H1 (cell line): ENCODE measurements around the gene HTRA1. TPM values are rescaled to one million over a fixed set of nuclear protein-coding genes. Genes with fewer than 3 reads are reported as not detected.

ENCODE experiments used
- CTCF ChIA-PET: fragments of 300-600 bp; sonication (Branson Sonifier 250); formaldehyde crosslinking; loops from one replicate; lab custom pipeline; 2021; ENCODE audit not compliant: partially characterized antibody; lab: Charles Lee
- POLR2A ChIA-PET: fragments of 300-600 bp; sonication (Branson Sonifier 250); formaldehyde crosslinking; loops from one replicate; lab custom pipeline; 2021; ENCODE audit warnings: inconsistent platforms; ENCODE audit not compliant: partially characterized antibody; lab: Charles Lee
- DNase-seq, 2 experiments: peaks; one replicate each; pipeline versions ENCODE4 v3.0.0 to v3.0.0-alpha.2; 2010 to 2022; ENCODE audit warnings: low spot score in 2 of 2, low read depth in 1 of 2, mixed read lengths in 1 of 2
- FAIRE-seq: peaks from 2 replicates; lab custom pipeline; 2011; peaks lifted over from hg19 to GRCh38; lab: Jason Lieb, UNC
- H2AFZ ChIP-seq: 2 replicates; pipeline ENCODE4 v1.8.1; 2012; ENCODE audit warnings: low read length, inconsistent platforms
- H2AK5ac ChIP-seq: 2 replicates; pipeline ENCODE4 v1.6.1; 2013; ENCODE audit warnings: low read depth, low read length
- H2BK120ac ChIP-seq: replicated peaks from 2 replicates; pipeline ENCODE3; 2013; ENCODE audit warnings: low read depth, low read length, inconsistent platforms
- H2BK12ac ChIP-seq: 2 replicates; pipeline ENCODE4 v1.6.1; 2013; ENCODE audit warnings: low read depth, low read length
- H2BK15ac ChIP-seq: 2 replicates; pipeline ENCODE4 v1.6.1; 2013; ENCODE audit warnings: low read length
- H2BK20ac ChIP-seq: 2 replicates; pipeline ENCODE4 v1.6.1; 2013; ENCODE audit warnings: low read length
- H2BK5ac ChIP-seq: 2 replicates; pipeline ENCODE4 v1.6.1; 2013; ENCODE audit warnings: low read depth, low read length
- H3K14ac ChIP-seq: 2 replicates; pipeline ENCODE4 v1.6.1; 2013; ENCODE audit warnings: inconsistent platforms; ENCODE audit not compliant: insufficient read length
- H3K18ac ChIP-seq: 2 replicates; pipeline ENCODE4 v1.6.1; 2013; ENCODE audit warnings: low read length; ENCODE audit errors: extremely low read depth
- H3K23ac ChIP-seq: 2 replicates; pipeline ENCODE4 v1.6.1; 2013; ENCODE audit warnings: inconsistent platforms; ENCODE audit not compliant: insufficient read length
- H3K23me2 ChIP-seq: 2 replicates; pipeline ENCODE4 v1.6.1; 2013; ENCODE audit warnings: low read depth, low read length
- H3K27ac ChIP-seq: 2 replicates; pipeline ENCODE4 v1.6.1; 2011; ENCODE audit warnings: low read depth, low read length, inconsistent platforms
- H3K27me3 ChIP-seq, 4 experiments: replicated peaks in 1 of 4; 1 replicate in 1 of 4; 2 replicates in 3 of 4; pipeline versions ENCODE4 v1.6.1 to v1.8.1; 2011 to 2013; ENCODE audit warnings: low read length in 3 of 4, mild to moderate bottlenecking in 3 of 4, inconsistent platforms in 2 of 4, mixed read lengths in 2 of 4, moderate library complexity in 1 of 4; ENCODE audit not compliant: control insufficient read depth in 3 of 4, insufficient read depth in 3 of 4; ENCODE audit errors: extremely low read depth in 1 of 4
- H3K36me3 ChIP-seq, 4 experiments: 2 replicates each; pipeline versions ENCODE4 v1.6.1 to v1.8.1; 2011 to 2013; ENCODE audit warnings: mild to moderate bottlenecking in 4 of 4, low read length in 3 of 4, moderate library complexity in 2 of 4, control low read depth in 1 of 4, inconsistent platforms in 1 of 4; ENCODE audit not compliant: insufficient read depth in 4 of 4, control insufficient read depth in 2 of 4
- H3K4ac ChIP-seq: replicated peaks from 2 replicates; pipeline ENCODE3; 2013; ENCODE audit warnings: low read length, low read depth, mixed read lengths, inconsistent platforms; ENCODE audit not compliant: insufficient read length
- H3K4me1 ChIP-seq, 4 experiments: replicated peaks in 1 of 4; 1 replicate in 1 of 4; 2 replicates in 3 of 4; pipeline versions ENCODE4 v1.6.1 to v1.8.1; 2011 to 2013; ENCODE audit warnings: low read length in 3 of 4, inconsistent platforms in 2 of 4, mixed read lengths in 1 of 4; ENCODE audit not compliant: insufficient read depth in 4 of 4, control insufficient read depth in 3 of 4
- H3K4me2 ChIP-seq, 2 experiments: 2 replicates each; pipeline versions ENCODE4 v1.6.1 to v1.8.1; 2011 to 2013; ENCODE audit warnings: low read depth in 2 of 2, low read length in 2 of 2, control low read depth in 1 of 2, inconsistent platforms in 1 of 2, mild to moderate bottlenecking in 1 of 2; ENCODE audit not compliant: insufficient read depth in 1 of 2
- H3K4me3 ChIP-seq, 4 experiments: fragments of 200-600, 300-600 bp in 1 of 4; sonication (generic), shearing (Covaris generic), sonication (Bioruptor Twin) in 1 of 4; 2 replicates each; pipeline versions ENCODE4 v1.5.1 to v1.8.1; 2011 to 2016; ENCODE audit warnings: low read length in 4 of 4, low read depth in 3 of 4, control low read depth in 2 of 4, inconsistent platforms in 2 of 4, mild to moderate bottlenecking in 2 of 4, mixed read lengths in 1 of 4, moderate library complexity in 1 of 4; ENCODE audit not compliant: insufficient read depth in 2 of 4; ENCODE audit errors: extremely low read depth in 1 of 4
- H3K56ac ChIP-seq: replicated peaks from 2 replicates; pipeline ENCODE3; 2013; ENCODE audit warnings: low read depth, mild to moderate bottlenecking, mixed read lengths, low read length, inconsistent platforms; ENCODE audit not compliant: insufficient read length
- H3K79me1 ChIP-seq: 2 replicates; pipeline ENCODE4 v1.6.1; 2013; ENCODE audit warnings: low read depth, low read length, control low read depth
- H3K79me2 ChIP-seq, 2 experiments: 2 replicates each; pipeline versions ENCODE4 v1.6.1 to v1.8.1; 2012 to 2013; ENCODE audit warnings: low read length in 2 of 2, mild to moderate bottlenecking in 2 of 2, inconsistent platforms in 1 of 2; ENCODE audit not compliant: insufficient read depth in 2 of 2, control insufficient read depth in 1 of 2
- H3K9ac ChIP-seq, 4 experiments: replicated peaks in 1 of 4; 1 replicate in 1 of 4; 2 replicates in 3 of 4; pipeline versions ENCODE4 v1.6.1 to v1.8.1; 2011 to 2013; ENCODE audit warnings: low read depth in 3 of 4, low read length in 3 of 4, control low read depth in 2 of 4, mild to moderate bottlenecking in 2 of 4, moderate library complexity in 2 of 4, inconsistent platforms in 1 of 4; ENCODE audit errors: extremely low read depth in 1 of 4
- H3K9me3 ChIP-seq, 2 experiments: 2 replicates each; pipeline versions ENCODE4 v1.6.1 to v1.8.1; 2012 to 2013; ENCODE audit warnings: mild to moderate bottlenecking in 2 of 2, moderate library complexity in 2 of 2, control low read depth in 1 of 2, inconsistent platforms in 1 of 2, low read depth in 1 of 2, low read length in 1 of 2, mixed read lengths in 1 of 2; ENCODE audit not compliant: insufficient read depth in 2 of 2
- H4K20me1 ChIP-seq, 2 experiments: replicated peaks in 1 of 2; 2 replicates each; pipeline versions ENCODE3 to v1.8.1; 2011 to 2013; ENCODE audit warnings: inconsistent platforms in 2 of 2, low read length in 2 of 2, mild to moderate bottlenecking in 1 of 2; ENCODE audit not compliant: insufficient read depth in 2 of 2, control insufficient read depth in 1 of 2
- H4K5ac ChIP-seq: 2 replicates; pipeline ENCODE4 v1.6.1; 2013; ENCODE audit warnings: low read length, low read depth, mixed read lengths, inconsistent platforms; ENCODE audit not compliant: insufficient read length
- H4K8ac ChIP-seq: 2 replicates; pipeline ENCODE4 v1.8.0; 2013; ENCODE audit warnings: mild to moderate bottlenecking, moderate library complexity, low read length, inconsistent platforms; ENCODE audit not compliant: insufficient read depth; ENCODE audit errors: extremely low read depth
- H4K91ac ChIP-seq: replicated peaks from 2 replicates; pipeline ENCODE3; 2013; ENCODE audit warnings: low read length, mixed read lengths, inconsistent platforms; ENCODE audit not compliant: insufficient read length
- ATF2 ChIP-seq: IDR thresholded peaks from 2 replicates; pipeline ENCODE4 v1.6.1; 2012; ENCODE audit warnings: low read length, inconsistent platforms
- BACH1 ChIP-seq: IDR thresholded peaks from 2 replicates; pipeline ENCODE4 v1.6.1; 2012; ENCODE audit warnings: low read length, improper control_type of control experiment
- CTCF ChIP-seq, 3 experiments: IDR thresholded peaks; 1 replicate in 2 of 3; 2 replicates in 1 of 3; pipeline versions ENCODE4 v1.5.1 to v1.6.1; 2011; ENCODE audit warnings: low read length in 3 of 3, mild to moderate bottlenecking in 3 of 3, inconsistent platforms in 2 of 3, low read depth in 1 of 3, moderate library complexity in 1 of 3; ENCODE audit not compliant: insufficient read depth in 1 of 3; ENCODE audit errors: control extremely low read depth in 1 of 3
- EP300 ChIP-seq, 2 experiments: IDR thresholded peaks; 1 replicate in 1 of 2; 2 replicates in 1 of 2; pipeline ENCODE4 v1.6.1; 2011 to 2012; ENCODE audit warnings: low read depth in 2 of 2, low read length in 2 of 2, mild to moderate bottlenecking in 2 of 2, borderline replicate concordance in 1 of 2, inconsistent platforms in 1 of 2, moderate library complexity in 1 of 2
- GABPA ChIP-seq: IDR thresholded peaks from 2 replicates; pipeline ENCODE4 v1.6.1; 2011; ENCODE audit warnings: mild to moderate bottlenecking, low read length, moderate library complexity, borderline replicate concordance; ENCODE audit not compliant: insufficient read depth
- KDM1A ChIP-seq: fragments of 200-600, 300-600 bp; sonication (generic); IDR thresholded peaks from 2 replicates; pipeline ENCODE4 v1.7.1; 2016; ENCODE audit warnings: mild to moderate bottlenecking, low read length, borderline replicate concordance
- PHF8 ChIP-seq: fragments of 200-600 bp; sonication (generic); conservative IDR thresholded peaks from 2 replicates; pipeline ENCODE4 v1.7.1; 2012; ENCODE audit warnings: low read depth, mild to moderate bottlenecking, inconsistent platforms, low read length, moderate library complexity
- TAF7 ChIP-seq: optimal IDR thresholded peaks from 2 replicates; pipeline ENCODE3; 2011; ENCODE audit warnings: low read depth, mild to moderate bottlenecking, inconsistent platforms, low read length, moderate library complexity, borderline replicate concordance
- WGBS, 2 experiments: shearing (Covaris generic) in 1 of 2; methylation state at CpG; one replicate each; pipeline versions ENCODE4 v1.1.6 to v1.1.7; 2013 to 2015; ENCODE audit warnings: low lambda C conversion rate in 2 of 2, mixed read lengths in 2 of 2, inconsistent platforms in 1 of 2, low coverage in 1 of 2, missing lambda C conversion rate in 1 of 2; ENCODE audit not compliant: insufficient replicate concordance in 2 of 2, insufficient coverage in 1 of 2, insufficient read length in 1 of 2; ENCODE audit errors: extremely low coverage in 1 of 2, missing lambda C conversion rate in 1 of 2; 5-methylcytosine and 5-hydroxymethylcytosine counted together
- polyA plus RNA-seq, 7 experiments: library from polyadenylated mRNA; depleted of rRNA in 3 of 7; stranded (reverse) in 5 of 7; unstranded in 2 of 7; fragments of >200 nt in 5 of 7; fragments of 200-250 nt in 2 of 7; gene quantifications; 1 replicate in 5 of 7; 2 replicates in 1 of 7; 4 replicates in 1 of 7; pipeline versions ENCODE4 v1.2.1 to v1.2.3, GENCODE V29; 2011 to 2013; ENCODE audit warnings: missing spikeins in 2 of 7, mixed read lengths in 2 of 7
- total RNA-seq: library from RNA; stranded (reverse); fragmentation: NEBNext Ultra II Directional; extraction: Animal tissue kit (Norgen Biotek cat#: 25700); gene quantifications from 2 replicates; pipeline ENCODE4 v1.2.1, GENCODE V29; 2021

HTRA1 gene
- total and polyA plus RNA-seq, 2 of the 8 experiments (the other 6 are each of a cell fraction or from before 2014, with no cell fraction given): 15.8 to 20.1 TPM

GRCh38 chr10:122421054-122421625, 40.2 kb upstream of the HTRA1 start:
- Histone ChIP-seq H3K18ac (no peak overlapping the region), H3K4ac (no peak overlapping the region), H2BK20ac (no peak overlapping the region), H2AK5ac (no peak overlapping the region), H3K56ac (no peak overlapping the region), H4K8ac (no peak overlapping the region), H3K14ac (no peak overlapping the region), H4K91ac (no peak overlapping the region), H3K4me3 (no peak overlapping the region), H3K4me1 (0 out of 7 replicates have a peak, but pooled peaks cover 0 to 3% (median 0%) of the 10 kb centered on the region in 4 experiments), H3K79me2 (no peaks in the 10 kb centered on the region), H2BK5ac (no peak overlapping the region), H2BK12ac (no peak overlapping the region), H3K36me3 (peaks cover 0 to 28% (median 4%) of the 10 kb centered on the region in 4 experiments; a peak in 5 of 8 replicates), H3K23ac (no peak overlapping the region), H4K5ac (no peak overlapping the region), H4K20me1 (no peaks in the 10 kb centered on the region), H3K4me2 (no peak overlapping the region), H2BK15ac (no peak overlapping the region), H2BK120ac (no peak overlapping the region), H3K9ac (no peak overlapping the region), H3K27ac (no peak overlapping the region), H3K27me3 (no peaks in the 10 kb centered on the region), H3K79me1 (no peaks in the 10 kb centered on the region; the same call in 1 of the 2 replicates), H3K23me2 (no peaks in the 10 kb centered on the region), H3K9me3 (no peaks in the 10 kb centered on the region), H2AFZ (no peak overlapping the region)
- FAIRE-seq: no peak
- CTCF ChIA-PET: no interaction called here
- WGBS, 2 experiments: 79% methylated on average over 3 of the region's 3 CpGs; no CpG with 5 or more reads in 1 of the 2 experiments
- DNase-seq: no peak
- POLR2A ChIA-PET: no interaction called here
- TF ChIP-seq TAF7 (no peak), KDM1A (no peak), PHF8 (no peak), ATF2 (no peak), BACH1 (no peak), EP300 (IDR thresholded peaks at IDR 0.05; ENCODE audit: borderline replicate concordance in 1 of 2, low read depth in 2 of 2, low read length in 2 of 2) (no peak), CTCF (IDR thresholded peaks at IDR 0.05; ENCODE audit: control extremely low read depth in 1 of 3, insufficient read depth in 1 of 3, low read depth in 1 of 3, low read length in 3 of 3) (no peak), GABPA (no peak)
